H1 (cell line): Measurements from ENCODE around the gene MTTP. TPM values are rescaled to one million over a fixed set of nuclear protein-coding genes. Genes with fewer than 3 reads are reported as not detected.

Source experiments
- CTCF ChIA-PET: fragments of 300-600 bp; sonication (Branson Sonifier 250); formaldehyde crosslinking; loops from one replicate; lab custom pipeline; 2021; ENCODE audit not compliant: partially characterized antibody; lab: Charles Lee
- POLR2A ChIA-PET: fragments of 300-600 bp; sonication (Branson Sonifier 250); formaldehyde crosslinking; loops from one replicate; lab custom pipeline; 2021; ENCODE audit warnings: inconsistent platforms; ENCODE audit not compliant: partially characterized antibody; lab: Charles Lee
- DNase-seq, 2 experiments: peaks; one replicate each; pipeline versions ENCODE4 v3.0.0 to v3.0.0-alpha.2; 2010 to 2022; ENCODE audit warnings: low spot score in 2 of 2, low read depth in 1 of 2, mixed read lengths in 1 of 2
- FAIRE-seq: peaks from 2 replicates; lab custom pipeline; 2011; peaks lifted over from hg19 to GRCh38; lab: Jason Lieb, UNC
- H2AFZ ChIP-seq: 2 replicates; pipeline ENCODE4 v1.8.1; 2012; ENCODE audit warnings: low read length, inconsistent platforms
- H2AK5ac ChIP-seq: 2 replicates; pipeline ENCODE4 v1.6.1; 2013; ENCODE audit warnings: low read depth, low read length
- H2BK120ac ChIP-seq: replicated peaks from 2 replicates; pipeline ENCODE3; 2013; ENCODE audit warnings: low read depth, low read length, inconsistent platforms
- H2BK12ac ChIP-seq: 2 replicates; pipeline ENCODE4 v1.6.1; 2013; ENCODE audit warnings: low read depth, low read length
- H2BK15ac ChIP-seq: 2 replicates; pipeline ENCODE4 v1.6.1; 2013; ENCODE audit warnings: low read length
- H2BK20ac ChIP-seq: 2 replicates; pipeline ENCODE4 v1.6.1; 2013; ENCODE audit warnings: low read length
- H2BK5ac ChIP-seq: 2 replicates; pipeline ENCODE4 v1.6.1; 2013; ENCODE audit warnings: low read depth, low read length
- H3K14ac ChIP-seq: 2 replicates; pipeline ENCODE4 v1.6.1; 2013; ENCODE audit warnings: inconsistent platforms; ENCODE audit not compliant: insufficient read length
- H3K18ac ChIP-seq: 2 replicates; pipeline ENCODE4 v1.6.1; 2013; ENCODE audit warnings: low read length; ENCODE audit errors: extremely low read depth
- H3K23ac ChIP-seq: 2 replicates; pipeline ENCODE4 v1.6.1; 2013; ENCODE audit warnings: inconsistent platforms; ENCODE audit not compliant: insufficient read length
- H3K23me2 ChIP-seq: 2 replicates; pipeline ENCODE4 v1.6.1; 2013; ENCODE audit warnings: low read depth, low read length
- H3K27ac ChIP-seq: 2 replicates; pipeline ENCODE4 v1.6.1; 2011; ENCODE audit warnings: low read depth, low read length, inconsistent platforms
- H3K27me3 ChIP-seq, 4 experiments: replicated peaks in 1 of 4; 1 replicate in 1 of 4; 2 replicates in 3 of 4; pipeline versions ENCODE4 v1.6.1 to v1.8.1; 2011 to 2013; ENCODE audit warnings: low read length in 3 of 4, mild to moderate bottlenecking in 3 of 4, inconsistent platforms in 2 of 4, mixed read lengths in 2 of 4, moderate library complexity in 1 of 4; ENCODE audit not compliant: control insufficient read depth in 3 of 4, insufficient read depth in 3 of 4; ENCODE audit errors: extremely low read depth in 1 of 4
- H3K36me3 ChIP-seq, 4 experiments: 2 replicates each; pipeline versions ENCODE4 v1.6.1 to v1.8.1; 2011 to 2013; ENCODE audit warnings: mild to moderate bottlenecking in 4 of 4, low read length in 3 of 4, moderate library complexity in 2 of 4, control low read depth in 1 of 4, inconsistent platforms in 1 of 4; ENCODE audit not compliant: insufficient read depth in 4 of 4, control insufficient read depth in 2 of 4
- H3K4ac ChIP-seq: replicated peaks from 2 replicates; pipeline ENCODE3; 2013; ENCODE audit warnings: low read length, low read depth, mixed read lengths, inconsistent platforms; ENCODE audit not compliant: insufficient read length
- H3K4me1 ChIP-seq, 4 experiments: replicated peaks in 1 of 4; 1 replicate in 1 of 4; 2 replicates in 3 of 4; pipeline versions ENCODE4 v1.6.1 to v1.8.1; 2011 to 2013; ENCODE audit warnings: low read length in 3 of 4, inconsistent platforms in 2 of 4, mixed read lengths in 1 of 4; ENCODE audit not compliant: insufficient read depth in 4 of 4, control insufficient read depth in 3 of 4
- H3K4me2 ChIP-seq, 2 experiments: 2 replicates each; pipeline versions ENCODE4 v1.6.1 to v1.8.1; 2011 to 2013; ENCODE audit warnings: low read depth in 2 of 2, low read length in 2 of 2, control low read depth in 1 of 2, inconsistent platforms in 1 of 2, mild to moderate bottlenecking in 1 of 2; ENCODE audit not compliant: insufficient read depth in 1 of 2
- H3K4me3 ChIP-seq, 4 experiments: fragments of 200-600, 300-600 bp in 1 of 4; sonication (generic), shearing (Covaris generic), sonication (Bioruptor Twin) in 1 of 4; 2 replicates each; pipeline versions ENCODE4 v1.5.1 to v1.8.1; 2011 to 2016; ENCODE audit warnings: low read length in 4 of 4, low read depth in 3 of 4, control low read depth in 2 of 4, inconsistent platforms in 2 of 4, mild to moderate bottlenecking in 2 of 4, mixed read lengths in 1 of 4, moderate library complexity in 1 of 4; ENCODE audit not compliant: insufficient read depth in 2 of 4; ENCODE audit errors: extremely low read depth in 1 of 4
- H3K56ac ChIP-seq: replicated peaks from 2 replicates; pipeline ENCODE3; 2013; ENCODE audit warnings: low read depth, mild to moderate bottlenecking, mixed read lengths, low read length, inconsistent platforms; ENCODE audit not compliant: insufficient read length
- H3K79me1 ChIP-seq: 2 replicates; pipeline ENCODE4 v1.6.1; 2013; ENCODE audit warnings: low read depth, low read length, control low read depth
- H3K79me2 ChIP-seq, 2 experiments: 2 replicates each; pipeline versions ENCODE4 v1.6.1 to v1.8.1; 2012 to 2013; ENCODE audit warnings: low read length in 2 of 2, mild to moderate bottlenecking in 2 of 2, inconsistent platforms in 1 of 2; ENCODE audit not compliant: insufficient read depth in 2 of 2, control insufficient read depth in 1 of 2
- H3K9ac ChIP-seq, 4 experiments: replicated peaks in 1 of 4; 1 replicate in 1 of 4; 2 replicates in 3 of 4; pipeline versions ENCODE4 v1.6.1 to v1.8.1; 2011 to 2013; ENCODE audit warnings: low read depth in 3 of 4, low read length in 3 of 4, control low read depth in 2 of 4, mild to moderate bottlenecking in 2 of 4, moderate library complexity in 2 of 4, inconsistent platforms in 1 of 4; ENCODE audit errors: extremely low read depth in 1 of 4
- H3K9me3 ChIP-seq, 2 experiments: 2 replicates each; pipeline versions ENCODE4 v1.6.1 to v1.8.1; 2012 to 2013; ENCODE audit warnings: mild to moderate bottlenecking in 2 of 2, moderate library complexity in 2 of 2, control low read depth in 1 of 2, inconsistent platforms in 1 of 2, low read depth in 1 of 2, low read length in 1 of 2, mixed read lengths in 1 of 2; ENCODE audit not compliant: insufficient read depth in 2 of 2
- H4K20me1 ChIP-seq, 2 experiments: replicated peaks in 1 of 2; 2 replicates each; pipeline versions ENCODE3 to v1.8.1; 2011 to 2013; ENCODE audit warnings: inconsistent platforms in 2 of 2, low read length in 2 of 2, mild to moderate bottlenecking in 1 of 2; ENCODE audit not compliant: insufficient read depth in 2 of 2, control insufficient read depth in 1 of 2
- H4K5ac ChIP-seq: 2 replicates; pipeline ENCODE4 v1.6.1; 2013; ENCODE audit warnings: low read length, low read depth, mixed read lengths, inconsistent platforms; ENCODE audit not compliant: insufficient read length
- H4K8ac ChIP-seq: 2 replicates; pipeline ENCODE4 v1.8.0; 2013; ENCODE audit warnings: mild to moderate bottlenecking, moderate library complexity, low read length, inconsistent platforms; ENCODE audit not compliant: insufficient read depth; ENCODE audit errors: extremely low read depth
- H4K91ac ChIP-seq: replicated peaks from 2 replicates; pipeline ENCODE3; 2013; ENCODE audit warnings: low read length, mixed read lengths, inconsistent platforms; ENCODE audit not compliant: insufficient read length
- FOSL1 ChIP-seq: IDR thresholded peaks from 2 replicates; pipeline ENCODE4 v1.6.1; 2011; ENCODE audit warnings: mild to moderate bottlenecking, low read depth, low read length, moderate library complexity; ENCODE audit not compliant: insufficient read depth
- RNF2 ChIP-seq: fragments of 200-900, 300-1000 bp; sonication (generic); IDR thresholded peaks from 2 replicates; pipeline ENCODE4 v1.7.1; 2016; ENCODE audit warnings: borderline replicate concordance, low read depth, mild to moderate bottlenecking, antibody characterized with exemption, low read length; ENCODE audit not compliant: poor library complexity, severe bottlenecking; ENCODE audit errors: missing control alignments
- TAF7 ChIP-seq: optimal IDR thresholded peaks from 2 replicates; pipeline ENCODE3; 2011; ENCODE audit warnings: low read depth, mild to moderate bottlenecking, inconsistent platforms, low read length, moderate library complexity, borderline replicate concordance
- polyA plus RNA-seq, 7 experiments: library from polyadenylated mRNA; depleted of rRNA in 3 of 7; stranded (reverse) in 5 of 7; unstranded in 2 of 7; fragments of >200 nt in 5 of 7; fragments of 200-250 nt in 2 of 7; gene quantifications; 1 replicate in 5 of 7; 2 replicates in 1 of 7; 4 replicates in 1 of 7; pipeline versions ENCODE4 v1.2.1 to v1.2.3, GENCODE V29; 2011 to 2013; ENCODE audit warnings: missing spikeins in 2 of 7, mixed read lengths in 2 of 7
- total RNA-seq: library from RNA; stranded (reverse); fragmentation: NEBNext Ultra II Directional; extraction: Animal tissue kit (Norgen Biotek cat#: 25700); gene quantifications from 2 replicates; pipeline ENCODE4 v1.2.1, GENCODE V29; 2021
- TF ChIP-seq, protein P1 (sequence below): IDR thresholded peaks from 2 replicates; pipeline ENCODE4 v1.6.1; 2012; ENCODE audit warnings: low read length, inconsistent platforms

Gene MTTP
- total and polyA plus RNA-seq, 2 of the 8 experiments (the other 6 are each of a cell fraction or from before 2014, with no cell fraction given): 0.12 to 0.26 TPM

DNA sequence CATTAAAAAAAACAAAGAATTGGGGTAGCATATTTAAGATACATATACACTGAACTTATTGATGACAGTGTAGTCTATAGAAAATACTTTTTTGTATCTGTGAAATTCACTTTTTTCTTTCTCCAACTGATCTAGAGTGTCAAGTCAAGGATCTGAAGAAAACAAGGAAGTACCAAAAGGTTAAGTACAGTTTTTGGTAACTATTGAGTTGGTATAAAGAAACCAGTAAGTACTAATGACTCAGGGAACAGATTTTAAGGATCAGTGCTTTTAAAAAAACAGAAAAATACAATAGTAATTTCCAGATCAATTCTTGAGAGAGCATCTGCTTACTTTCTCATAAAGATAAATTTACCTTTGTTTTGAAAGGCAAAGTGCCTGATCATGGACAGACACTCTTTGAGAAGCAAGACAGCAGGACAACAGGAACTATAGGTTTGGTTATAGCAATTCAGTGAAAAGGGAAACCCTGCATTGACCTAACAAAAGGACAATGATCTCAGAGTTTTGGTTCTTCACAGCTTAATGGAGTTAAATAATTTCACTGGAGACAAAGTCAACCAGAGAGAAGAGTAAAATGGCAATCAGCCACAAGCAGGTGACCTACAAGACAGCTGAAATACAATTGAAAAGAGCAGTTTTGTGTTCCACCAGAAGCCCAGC, 34.2 kb upstream of the MTTP start:
- Histone ChIP-seq H4K20me1 (no peaks in the 10 kb centered on the region), H3K18ac (no peak overlapping the region), H3K79me2 (no peaks in the 10 kb centered on the region), H2BK120ac (no peak overlapping the region), H3K4ac (no peak overlapping the region), H2AK5ac (no peak overlapping the region), H4K8ac (no peak overlapping the region), H3K4me2 (no peak overlapping the region), H3K23ac (no peak overlapping the region), H3K14ac (no peak overlapping the region), H3K9me3 (no peaks in the 10 kb centered on the region), H2AFZ (no peak overlapping the region), H3K27ac (no peak overlapping the region), H4K91ac (no peak overlapping the region), H3K27me3 (no peaks in the 10 kb centered on the region), H3K4me3 (no peak overlapping the region), H3K23me2 (no peaks in the 10 kb centered on the region), H3K4me1 (no peaks in the 10 kb centered on the region), H2BK15ac (no peak overlapping the region), H3K56ac (no peak overlapping the region), H3K9ac (no peak overlapping the region), H3K36me3 (no peaks in the 10 kb centered on the region), H3K79me1 (no peaks in the 10 kb centered on the region), H2BK12ac (no peak overlapping the region), H2BK5ac (no peak overlapping the region), H2BK20ac (no peak overlapping the region), H4K5ac (no peak overlapping the region)
- FAIRE-seq (no peak), DNase-seq (no peak)
- no peak for TF ChIP-seq TAF7
- TF ChIP-seq, protein P1, sequence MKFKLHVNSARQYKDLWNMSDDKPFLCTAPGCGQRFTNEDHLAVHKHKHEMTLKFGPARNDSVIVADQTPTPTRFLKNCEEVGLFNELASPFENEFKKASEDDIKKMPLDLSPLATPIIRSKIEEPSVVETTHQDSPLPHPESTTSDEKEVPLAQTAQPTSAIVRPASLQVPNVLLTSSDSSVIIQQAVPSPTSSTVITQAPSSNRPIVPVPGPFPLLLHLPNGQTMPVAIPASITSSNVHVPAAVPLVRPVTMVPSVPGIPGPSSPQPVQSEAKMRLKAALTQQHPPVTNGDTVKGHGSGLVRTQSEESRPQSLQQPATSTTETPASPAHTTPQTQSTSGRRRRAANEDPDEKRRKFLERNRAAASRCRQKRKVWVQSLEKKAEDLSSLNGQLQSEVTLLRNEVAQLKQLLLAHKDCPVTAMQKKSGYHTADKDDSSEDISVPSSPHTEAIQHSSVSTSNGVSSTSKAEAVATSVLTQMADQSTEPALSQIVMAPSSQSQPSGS: no peak
- TF ChIP-seq FOSL1: no peak
- TF ChIP-seq RNF2: no peak
- ChIA-PET CTCF (interaction anchor here (0.6 to 3.5 kb wide), 3 partner anchors 268 to 459 kb away, joined by 3 to 16 read pairs (median 3); no protein-coding TSS in a partner anchor), POLR2A (no interaction called here)
